ENCODE measurements around the gene COL11A2. TPM values are rescaled to one million over a fixed set of nuclear protein-coding genes. Genes with fewer than 3 reads are reported as not detected.

Gene COL11A2
- total RNA-seq, 2 donors from 2014 or later: 0.78 to 2.3 TPM

GRCh38 chr6:33171016-33171879 is 21.0 kb downstream of the COL11A2 start:
- intact Hi-C loops (cut with DNase I): no loop called here
- H3K36me3 ChIP-seq (replicated peaks in 1 of 2; ENCODE audit: insufficient read depth in 1 of 2, low read depth in 2 of 2): no peaks in the 10 kb centered on the region
- H3K27me3 ChIP-seq: no peaks in the 10 kb centered on the region
- H3K4me3 ChIP-seq: no peak overlapping the region
- TF ChIP-seq POLR2A (IDR thresholded peaks at IDR 0.05): no peak
- no peak for TF ChIP-seq CTCF (IDR thresholded peaks at IDR 0.05)
- ATAC-seq: no peak
- H3K27ac ChIP-seq: no peak overlapping the region
- H3K4me1 ChIP-seq: no peaks in the 10 kb centered on the region
- H3K9me3 ChIP-seq: no peaks in the 10 kb centered on the region
- DNase-seq: no peak
- 70% methylated on average over 7 to 10 of the region's 11 CpGs for WGBS, 2 donors

GRCh38 chr6:33170176-33171015 is 21.9 kb downstream of the COL11A2 start:
- H3K27ac ChIP-seq: no peak overlapping the region
- DNase-seq (no peak), ATAC-seq (no peak)
- H3K36me3 ChIP-seq (replicated peaks in 1 of 2; ENCODE audit: insufficient read depth in 1 of 2, low read depth in 2 of 2): no peaks in the 10 kb centered on the region
- H3K4me1 ChIP-seq: no peaks in the 10 kb centered on the region
- no peaks in the 10 kb centered on the region for H3K9me3 ChIP-seq
- H3K4me3 ChIP-seq: no peak overlapping the region
- TF ChIP-seq POLR2A (IDR thresholded peaks at IDR 0.05) (no peak), CTCF (IDR thresholded peaks at IDR 0.05) (no peak)
- 68 to 81% methylated on average over 9 of the region's 9 CpGs for WGBS, 2 donors
- H3K27me3 ChIP-seq: no peaks in the 10 kb centered on the region
- intact Hi-C loops (cut with DNase I): no loop called here

GRCh38 chr6:33169291-33170175 is 22.7 kb downstream of the COL11A2 start:
- Histone ChIP-seq H3K4me1 (no peaks in the 10 kb centered on the region), H3K27ac (no peak overlapping the region), H3K9me3 (no peaks in the 10 kb centered on the region), H3K36me3 (replicated peaks in 1 of 2; ENCODE audit: insufficient read depth in 1 of 2, low read depth in 2 of 2) (no peaks in the 10 kb centered on the region), H3K4me3 (no peak overlapping the region), H3K27me3 (no peaks in the 10 kb centered on the region)
- 83 to 97% methylated on average over 10 of the region's 10 CpGs for WGBS, 2 donors
- TF ChIP-seq POLR2A (IDR thresholded peaks at IDR 0.05) (no peak), CTCF (IDR thresholded peaks at IDR 0.05) (no peak)
- DNase-seq (no peak), ATAC-seq (no peak)
- intact Hi-C loops (cut with DNase I): no loop called here

- WGBS, 2 donors: 72 to 73% methylated on average over 3 to 5 of the region's 5 CpGs
- intact Hi-C loops (cut with DNase I): no loop called here
- no peaks in the 10 kb centered on the region for H3K36me3 ChIP-seq (replicated peaks in 1 of 2; ENCODE audit: insufficient read depth in 1 of 2, low read depth in 2 of 2)
Measured at GRCh38 chr6:33168639-33169038, 23.6 kb downstream of the COL11A2 start.

More at GRCh38 chr6:33168639-33169038, 23.6 kb downstream of the COL11A2 start:
- Histone ChIP-seq H3K27ac (no peak overlapping the region), H3K4me3 (no peak overlapping the region), H3K9me3 (no peaks in the 10 kb centered on the region), H3K27me3 (no peaks in the 10 kb centered on the region), H3K4me1 (no peaks in the 10 kb centered on the region)
- TF ChIP-seq CTCF (IDR thresholded peaks at IDR 0.05) (no peak), POLR2A (IDR thresholded peaks at IDR 0.05) (no peak)
- ATAC-seq (no peak), DNase-seq (no peak)
